Measurements from ENCODE around the gene SPOCK3.
A peak's percentile ranks its signal among the peaks of the same experiment; 100 is the strongest.
"Not testable (repeated sequence)": the region's sequence is repeated elsewhere in the genome, so short reads cannot be mapped to it uniquely, and the experiment has no call there.

The SPOCK3 gene

GRCh38 chr4:167234316-167234881, at the start of gene SPOCK3:
Gene SPOCK3 (minus strand): TSS chr4:167234494.
- DNase-seq: peak; percentile 66

GRCh38 chr4:167282171-167282864, 48.0 kb upstream of the SPOCK3 start:
- no peak for DNase-seq

- DNase-seq: not testable (repeated sequence)
Observed at GRCh38 chr4:167281545-167281944, 47.3 kb upstream of the SPOCK3 start.

- no peak for DNase-seq
Observed at GRCh38 chr4:167274351-167274750, 40.1 kb upstream of the SPOCK3 start.

- DNase-seq: no peak
Observed at GRCh38 chr4:167265231-167265630, 30.9 kb upstream of the SPOCK3 start.

DNA sequence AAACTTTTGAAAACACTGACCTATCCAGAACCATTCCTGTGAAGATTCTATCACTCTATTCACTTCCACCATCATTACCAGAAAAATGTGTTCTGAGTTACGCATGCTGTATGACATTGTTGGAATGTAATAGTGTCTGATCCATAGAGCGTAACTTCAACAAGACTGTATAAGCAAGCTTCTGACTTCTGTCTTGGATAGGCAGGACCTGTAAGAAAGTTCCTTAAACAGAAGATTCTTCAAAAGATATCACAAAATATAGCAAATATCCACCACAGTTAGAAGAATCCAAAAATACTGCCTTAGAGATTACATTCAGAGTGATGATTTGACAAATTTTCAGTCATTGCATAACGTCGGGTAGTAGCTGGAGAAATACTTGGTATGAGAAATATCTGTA, 14.0 kb upstream of the SPOCK3 start:
- no peak for DNase-seq

- no peak for DNase-seq
Observed at GRCh38 chr4:167239627-167240026, 5.3 kb upstream of the SPOCK3 start.

- DNase-seq: no peak
Observed at GRCh38 chr4:167238226-167238625, 3.9 kb upstream of the SPOCK3 start.

DNA sequence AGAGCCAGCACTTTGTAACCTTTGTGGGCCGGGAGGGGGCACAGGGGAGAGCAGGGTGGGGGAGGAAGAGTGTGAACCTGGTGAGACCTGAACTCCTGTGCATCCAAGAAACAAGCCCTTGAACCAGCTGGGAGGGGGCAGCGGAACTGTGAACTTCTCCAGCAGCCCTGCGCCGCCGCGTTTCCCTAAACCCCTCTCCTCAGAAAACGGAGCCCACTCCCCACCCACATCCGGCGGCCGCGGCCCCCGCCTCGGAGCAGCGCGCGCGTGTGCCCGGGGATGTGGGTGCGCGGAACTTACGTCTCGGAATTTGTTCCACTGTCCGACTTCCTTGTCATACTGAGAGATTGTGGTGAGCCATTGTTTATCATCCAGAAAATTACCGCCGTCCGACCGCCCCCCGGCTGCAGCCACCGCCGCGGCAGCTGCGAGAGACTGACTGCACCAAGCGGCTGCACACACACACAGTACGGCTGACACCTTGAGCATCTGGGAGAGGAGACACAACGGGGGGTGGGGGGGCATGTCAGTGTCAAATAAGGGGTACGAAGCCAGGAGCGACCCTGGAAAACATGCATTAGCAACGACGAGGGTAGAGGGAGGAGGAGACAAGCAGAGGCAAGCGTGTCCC, 494 bp downstream of the SPOCK3 start:
- DNase-seq: no peak

DNA sequence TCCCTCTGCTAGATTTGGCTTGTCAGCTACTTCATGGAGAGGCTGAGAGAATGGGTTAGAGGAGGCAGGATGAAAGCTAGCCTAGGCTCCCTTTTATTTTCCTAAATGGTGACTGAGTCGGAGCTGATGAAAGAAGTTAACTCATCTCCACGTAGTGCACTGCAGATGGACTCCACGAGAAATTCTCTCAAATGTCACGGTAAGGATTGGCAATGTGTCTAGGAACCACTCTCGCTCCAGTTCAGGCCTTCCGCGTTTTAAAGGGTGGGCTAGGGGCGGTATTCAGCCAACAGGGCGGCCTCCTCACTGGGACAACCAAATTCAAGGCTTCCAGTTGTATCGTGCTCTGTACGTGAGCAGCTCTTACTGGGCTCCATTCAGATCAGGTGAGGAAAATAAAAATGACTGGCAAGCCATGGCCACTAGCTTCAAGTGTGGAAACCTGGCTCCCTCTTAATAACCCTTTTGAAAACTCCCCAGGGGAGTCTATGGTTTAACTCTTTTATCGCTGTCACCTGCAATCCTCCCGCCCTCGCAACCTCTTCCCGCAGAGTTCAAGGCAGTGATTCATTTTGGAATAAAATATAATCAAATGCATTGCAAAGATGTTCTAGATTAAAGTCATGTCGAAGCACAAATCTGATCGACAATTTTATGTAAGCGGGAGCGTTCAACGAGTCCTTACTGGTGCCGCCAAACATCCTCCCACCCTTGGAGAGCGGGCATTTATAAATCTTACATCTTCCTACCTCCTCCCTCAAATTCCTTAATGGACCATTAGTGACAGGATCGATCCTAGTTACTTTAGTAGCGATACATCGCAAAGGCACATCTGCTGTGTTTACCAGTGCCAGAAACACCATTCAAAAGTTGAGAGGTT, 1.2 kb downstream of the SPOCK3 start:
- no peak for DNase-seq

DNA sequence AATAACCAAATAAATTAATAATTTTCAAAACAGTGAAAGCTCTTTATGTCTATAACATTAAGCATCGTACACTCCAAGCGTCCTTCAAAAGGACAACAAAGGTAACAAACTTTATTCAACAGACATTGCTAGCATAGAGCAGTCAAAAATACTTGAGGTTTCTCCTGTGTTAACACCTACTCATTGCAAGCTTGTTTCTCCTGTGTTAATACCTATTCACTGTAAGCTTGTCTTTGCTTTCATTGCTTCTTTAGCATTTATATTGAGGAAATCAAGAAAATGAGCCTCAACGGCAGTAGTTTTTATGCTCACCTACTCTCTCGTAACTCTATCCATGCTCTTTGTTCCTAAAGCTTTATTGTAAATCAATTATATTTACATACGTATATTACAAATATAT, 3.5 kb downstream of the SPOCK3 start:
- DNase-seq: no peak

GRCh38 chr4:167222099-167222498, 12.2 kb downstream of the SPOCK3 start:
- no peak for DNase-seq

DNA sequence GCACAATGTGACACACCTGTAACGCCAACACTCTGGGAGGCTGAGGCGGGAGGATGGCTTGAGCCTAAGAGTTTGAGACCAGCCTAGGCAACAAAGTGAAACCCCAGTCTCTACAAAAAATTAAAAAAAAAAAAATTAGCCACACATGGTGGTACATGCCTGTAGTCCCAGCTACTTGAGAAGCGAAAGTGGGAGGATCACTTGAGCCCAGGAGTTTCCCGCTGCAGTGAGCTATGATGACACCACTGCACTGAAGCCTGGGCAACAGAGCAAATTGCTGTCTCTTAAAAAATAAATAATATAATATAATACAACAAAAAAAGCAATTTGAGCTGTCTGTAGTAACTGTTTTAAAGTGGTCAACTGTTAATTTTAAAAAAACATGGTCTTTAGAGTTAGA, 13.2 kb downstream of the SPOCK3 start:
- DNase-seq: no peak

- peak; percentile 40 for DNase-seq
Observed at GRCh38 chr4:167218022-167218608, 16.2 kb downstream of the SPOCK3 start.

DNA sequence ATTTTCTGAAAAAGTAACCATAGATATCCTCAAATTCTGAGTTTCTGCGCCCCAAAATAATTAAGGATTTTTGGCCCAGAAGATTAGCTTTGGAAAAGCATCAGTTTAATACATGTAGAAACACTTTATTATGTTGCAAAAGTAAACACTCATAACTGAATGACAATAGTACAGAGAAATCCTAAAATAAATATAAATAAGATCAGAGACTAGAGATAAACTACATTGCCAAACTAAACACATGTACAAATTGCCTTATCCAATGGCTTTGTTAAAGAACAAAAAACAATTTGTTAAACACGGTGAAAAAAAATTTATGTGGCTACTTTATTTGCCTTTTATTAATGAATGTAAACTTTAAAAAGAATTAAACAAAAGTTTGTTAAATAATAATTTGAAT, 17.5 kb downstream of the SPOCK3 start:
- no peak for DNase-seq

DNA sequence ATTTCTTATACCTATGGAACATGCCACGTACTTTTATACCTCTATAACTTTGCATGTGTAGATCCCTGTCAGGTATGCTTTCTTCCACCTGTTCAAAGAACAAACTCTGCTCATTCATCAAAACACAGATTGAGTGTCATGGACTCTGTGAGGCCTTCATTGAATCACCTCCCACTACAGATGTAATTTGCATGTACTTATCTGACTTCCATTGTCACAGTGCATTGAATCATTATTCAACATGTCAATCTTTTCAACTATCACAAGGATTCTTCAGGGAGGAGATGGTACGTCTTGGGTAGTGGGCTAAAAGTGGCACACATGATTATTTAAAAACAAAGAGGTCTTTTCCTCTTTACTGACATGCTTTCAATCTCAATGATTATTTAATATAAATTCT, 24.1 kb downstream of the SPOCK3 start:
- DNase-seq: no peak

GRCh38 chr4:167196344-167197012, 37.8 kb downstream of the SPOCK3 start:
- DNase-seq: no peak

GRCh38 chr4:167190379-167190778, 43.9 kb downstream of the SPOCK3 start:
- DNase-seq: no peak

GRCh38 chr4:167185465-167185864, 48.8 kb downstream of the SPOCK3 start:
- no peak for DNase-seq

DNA sequence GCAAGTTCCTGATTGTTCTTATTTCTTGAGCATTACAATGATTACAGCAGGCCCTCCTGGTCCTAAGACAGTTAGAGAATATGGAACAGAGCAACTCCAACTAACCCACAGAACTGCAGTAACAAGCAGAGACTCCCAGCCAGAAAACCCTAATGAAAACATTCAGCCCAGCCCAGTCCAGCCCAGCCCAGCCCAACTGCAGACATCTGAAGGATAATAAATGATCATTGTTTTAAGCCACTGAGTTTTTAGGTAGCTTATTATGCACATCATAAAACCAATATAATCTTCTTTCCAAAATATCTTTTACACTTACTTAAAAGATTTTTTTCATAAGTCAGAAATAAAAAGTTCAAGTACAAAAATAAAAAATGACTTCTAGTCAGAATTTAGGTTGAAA, 51.3 kb downstream of the SPOCK3 start:
- no peak for DNase-seq

DNA sequence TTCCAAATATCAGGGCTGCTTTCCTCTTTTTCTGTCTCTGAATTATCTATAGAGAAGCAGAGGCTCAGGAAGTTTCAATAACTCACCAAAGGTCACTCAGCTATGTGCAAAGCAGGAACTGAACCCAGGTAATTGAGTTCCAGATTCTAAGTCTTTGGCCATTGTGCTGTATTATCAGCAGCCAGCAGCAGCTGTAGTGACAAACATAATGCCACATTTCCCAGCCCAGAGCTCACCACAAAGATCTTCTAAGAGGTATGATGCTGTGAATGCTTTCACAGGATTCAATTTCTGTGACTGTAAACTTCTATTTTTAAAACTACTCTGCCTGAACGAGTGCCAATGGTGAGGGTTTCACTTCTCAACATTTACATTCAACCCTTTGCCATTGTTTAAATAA, 56.4 kb downstream of the SPOCK3 start:
- no peak for DNase-seq

GRCh38 chr4:167176723-167177367, 57.4 kb downstream of the SPOCK3 start:
- peak; percentile 70 for DNase-seq
